ENCODE data around the gene TRIAP1.

The TRIAP1 gene

DNA sequence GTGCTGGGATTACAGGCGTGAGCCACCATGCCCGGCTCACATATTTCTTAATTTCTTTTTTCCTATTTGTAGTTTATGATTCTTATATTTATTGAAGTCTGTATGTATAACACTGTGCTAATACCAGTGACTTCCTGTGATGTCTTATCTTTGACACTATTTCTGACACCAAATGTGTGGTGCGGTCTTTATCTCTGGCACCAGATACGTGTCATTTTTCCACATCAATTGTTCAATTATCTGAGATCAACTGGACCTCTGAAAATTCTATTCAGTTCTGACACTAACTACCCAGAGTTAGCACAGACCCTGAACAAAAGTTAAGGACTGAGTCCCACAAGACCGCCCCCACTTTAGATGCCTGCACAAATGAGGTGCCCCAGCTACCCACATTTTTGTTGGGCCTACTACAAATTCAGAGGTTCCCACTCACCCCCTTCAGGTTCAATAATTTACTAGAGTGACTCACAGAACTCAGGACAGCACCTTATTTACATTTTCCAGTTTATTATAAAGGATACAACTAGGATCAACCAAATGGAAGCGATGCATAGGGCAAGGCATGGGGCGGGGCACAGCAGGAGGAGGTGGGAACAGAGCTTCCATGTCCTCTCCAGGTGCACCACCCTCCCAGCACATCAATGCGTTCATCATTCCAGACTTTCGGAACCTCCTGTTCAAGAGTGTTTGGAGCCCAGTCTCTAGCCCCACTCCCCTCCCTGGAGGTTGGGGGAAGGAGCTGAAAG is 35.0 kb upstream of the TRIAP1 start:
- Histone ChIP-seq H3K4me1 (ENCODE audit: control insufficient read depth, insufficient read depth, low read length) (no peaks in the 10 kb centered on the region), H3K27me3 (ENCODE audit: control insufficient read depth, insufficient read depth, low read length) (no peaks in the 10 kb centered on the region), H3K9ac (ENCODE audit: low read length) (no peak overlapping the region), H3K27ac (ENCODE audit: low read depth, low read length) (no peak overlapping the region), H3K4me3 (ENCODE audit: low read depth, low read length) (no peak overlapping the region), H3K9me3 (ENCODE audit: control insufficient read depth, insufficient read depth, low read depth, low read length) (no peaks in the 10 kb centered on the region), H3K36me3 (ENCODE audit: control insufficient read depth, insufficient read depth, low read length) (no peaks in the 10 kb centered on the region)

DNA sequence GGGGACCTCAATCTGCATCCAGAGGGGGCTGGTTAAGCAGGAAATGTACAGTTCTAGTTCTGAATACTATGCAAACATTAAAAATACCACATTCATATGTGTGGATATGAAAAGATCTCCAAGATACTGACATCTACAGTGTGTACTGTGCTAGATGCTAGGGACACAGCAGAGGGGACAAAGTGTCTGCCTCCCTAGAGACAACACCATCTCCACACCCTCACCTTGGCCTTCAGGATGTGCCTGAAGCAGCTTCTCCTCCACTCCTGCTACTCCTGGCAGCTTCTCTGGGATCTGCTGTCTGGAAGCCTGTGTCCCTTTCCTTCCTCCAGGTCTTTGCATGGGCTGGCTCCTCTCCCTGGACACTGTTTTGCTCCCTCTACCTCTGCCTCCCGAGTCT is 34.0 kb upstream of the TRIAP1 start:
- Histone ChIP-seq H3K4me3 (ENCODE audit: low read depth, low read length) (no peak overlapping the region), H3K4me1 (ENCODE audit: control insufficient read depth, insufficient read depth, low read length) (no peaks in the 10 kb centered on the region), H3K36me3 (ENCODE audit: control insufficient read depth, insufficient read depth, low read length) (no peaks in the 10 kb centered on the region), H3K9me3 (ENCODE audit: control insufficient read depth, insufficient read depth, low read depth, low read length) (no peaks in the 10 kb centered on the region), H3K27ac (ENCODE audit: low read depth, low read length) (no peak overlapping the region), H3K9ac (ENCODE audit: low read length) (no peak overlapping the region), H3K27me3 (ENCODE audit: control insufficient read depth, insufficient read depth, low read length) (no peaks in the 10 kb centered on the region)

DNA sequence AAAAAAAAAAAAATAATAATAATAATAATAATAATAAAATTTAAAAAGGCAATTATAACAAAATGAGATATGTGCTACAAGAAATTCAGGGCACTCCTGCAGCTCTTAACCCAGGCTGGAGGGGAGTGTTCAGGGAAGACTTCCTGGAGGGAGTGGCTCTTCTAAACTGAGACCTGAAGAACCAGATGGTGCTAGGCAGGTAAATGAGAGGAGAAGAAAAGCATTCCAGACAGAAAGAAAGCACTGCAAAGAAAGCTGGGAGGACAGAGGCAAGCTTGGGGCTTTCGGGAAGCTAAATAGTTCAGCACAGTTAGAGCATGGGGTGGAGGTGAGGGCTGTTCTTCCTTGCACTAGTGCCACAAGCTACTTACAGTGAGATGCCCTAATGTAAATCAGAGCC is 33.3 kb upstream of the TRIAP1 start:
- Histone ChIP-seq H3K36me3 (ENCODE audit: control insufficient read depth, insufficient read depth, low read length) (no peaks in the 10 kb centered on the region), H3K9ac (ENCODE audit: low read length) (no peak overlapping the region), H3K4me1 (ENCODE audit: control insufficient read depth, insufficient read depth, low read length) (no peaks in the 10 kb centered on the region), H3K27me3 (ENCODE audit: control insufficient read depth, insufficient read depth, low read length) (no peaks in the 10 kb centered on the region), H3K4me3 (ENCODE audit: low read depth, low read length) (no peak overlapping the region), H3K9me3 (ENCODE audit: control insufficient read depth, insufficient read depth, low read depth, low read length) (no peaks in the 10 kb centered on the region), H3K27ac (ENCODE audit: low read depth, low read length) (no peak overlapping the region)

DNA sequence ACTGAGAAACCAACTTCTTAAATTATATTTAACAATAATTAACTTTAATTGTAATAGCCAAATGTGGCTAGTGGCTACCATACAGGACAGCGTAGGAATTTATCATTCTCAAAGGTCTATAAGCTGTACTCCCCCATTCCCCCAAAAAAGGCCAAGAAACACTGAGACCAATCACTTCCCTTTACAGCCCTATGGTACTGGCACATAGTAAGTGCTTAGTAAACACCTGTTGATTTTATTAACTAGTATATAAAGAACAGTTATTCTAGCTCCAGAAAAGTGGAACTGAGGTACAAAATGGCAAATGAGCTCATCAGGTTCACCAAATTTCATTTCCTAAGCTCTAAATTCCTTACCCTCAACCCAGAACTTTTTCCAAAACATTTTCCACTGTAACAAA is 29.5 kb upstream of the TRIAP1 start:
- Histone ChIP-seq H3K4me3 (ENCODE audit: low read depth, low read length) (no peak overlapping the region), H3K36me3 (ENCODE audit: control insufficient read depth, insufficient read depth, low read length) (no peaks in the 10 kb centered on the region), H3K9ac (ENCODE audit: low read length) (no peak overlapping the region), H3K27ac (ENCODE audit: low read depth, low read length) (no peak overlapping the region), H3K9me3 (ENCODE audit: control insufficient read depth, insufficient read depth, low read depth, low read length) (no peaks in the 10 kb centered on the region), H3K4me1 (ENCODE audit: control insufficient read depth, insufficient read depth, low read length) (no peaks in the 10 kb centered on the region), H3K27me3 (ENCODE audit: control insufficient read depth, insufficient read depth, low read length) (no peaks in the 10 kb centered on the region)

DNA sequence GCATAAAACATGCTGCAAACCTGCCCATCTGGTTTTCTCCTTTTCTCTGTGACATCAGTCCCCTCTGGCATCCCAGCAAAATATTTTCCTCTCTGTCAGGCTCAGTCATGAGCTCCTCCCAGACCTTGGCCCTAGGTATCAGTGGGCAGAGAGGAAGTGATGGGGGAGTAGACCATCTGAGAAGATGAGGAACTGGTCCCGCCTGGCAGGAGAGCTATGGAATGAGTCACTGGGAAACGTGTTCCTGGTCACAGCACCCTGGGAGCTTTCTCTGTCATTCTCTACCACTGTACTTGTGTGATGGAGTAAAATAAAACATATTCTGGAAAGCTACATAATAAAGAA is 28.4 kb upstream of the TRIAP1 start:
- no peak overlapping the region for H3K9ac ChIP-seq (ENCODE audit: low read length)
- H3K9me3 ChIP-seq (ENCODE audit: control insufficient read depth, insufficient read depth, low read depth, low read length): no peaks in the 10 kb centered on the region
- H3K36me3 ChIP-seq (ENCODE audit: control insufficient read depth, insufficient read depth, low read length): no peaks in the 10 kb centered on the region
- H3K27me3 ChIP-seq (ENCODE audit: control insufficient read depth, insufficient read depth, low read length): no peaks in the 10 kb centered on the region
- no peak overlapping the region for H3K27ac ChIP-seq (ENCODE audit: low read depth, low read length)
- H3K4me3 ChIP-seq (ENCODE audit: low read depth, low read length): no peak overlapping the region
- H3K4me1 ChIP-seq (ENCODE audit: control insufficient read depth, insufficient read depth, low read length): no peaks in the 10 kb centered on the region

DNA sequence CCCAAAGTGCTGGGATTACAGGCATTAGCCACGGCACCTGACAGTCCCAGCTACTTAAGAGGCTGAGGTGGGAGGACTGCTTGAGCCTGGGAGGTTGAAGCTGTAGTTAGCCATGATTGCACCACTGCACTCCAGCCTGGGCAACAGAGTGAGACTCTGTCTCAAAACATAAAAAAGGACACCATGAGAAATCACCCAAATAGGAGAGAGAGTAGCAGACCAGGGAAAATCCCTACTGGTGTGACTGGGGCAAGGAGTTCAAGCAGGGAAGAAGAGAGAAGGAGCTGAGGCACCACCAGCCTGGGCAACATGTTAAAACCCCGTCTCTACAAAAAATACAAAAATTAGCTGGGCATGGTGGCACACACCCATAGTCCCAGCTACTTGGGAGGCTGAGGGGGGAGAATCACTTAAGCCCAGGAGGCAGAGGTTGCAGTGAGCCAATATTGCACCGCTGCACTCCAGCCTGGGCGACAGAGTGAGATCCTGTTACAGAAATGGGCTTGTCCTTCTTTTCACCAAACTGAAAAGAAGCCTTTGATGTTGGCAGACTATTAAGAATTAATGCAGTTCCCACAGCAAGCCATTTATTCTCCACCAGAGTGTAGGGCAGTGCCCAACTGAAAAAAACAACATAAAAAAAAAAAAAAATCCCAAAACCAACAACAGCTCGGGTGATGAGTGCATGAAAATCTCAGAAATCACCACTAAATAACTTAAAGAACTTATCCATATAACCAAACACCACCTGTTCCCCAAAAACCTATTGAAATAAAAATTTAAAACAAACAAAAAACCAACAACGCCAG is 27.8 kb upstream of the TRIAP1 start:
- Histone ChIP-seq H3K4me1 (ENCODE audit: control insufficient read depth, insufficient read depth, low read length) (no peaks in the 10 kb centered on the region), H3K9ac (ENCODE audit: low read length) (no peak overlapping the region), H3K4me3 (ENCODE audit: low read depth, low read length) (no peak overlapping the region), H3K9me3 (ENCODE audit: control insufficient read depth, insufficient read depth, low read depth, low read length) (no peaks in the 10 kb centered on the region), H3K27ac (ENCODE audit: low read depth, low read length) (no peak overlapping the region), H3K36me3 (ENCODE audit: control insufficient read depth, insufficient read depth, low read length) (no peaks in the 10 kb centered on the region), H3K27me3 (ENCODE audit: control insufficient read depth, insufficient read depth, low read length) (no peaks in the 10 kb centered on the region)

DNA sequence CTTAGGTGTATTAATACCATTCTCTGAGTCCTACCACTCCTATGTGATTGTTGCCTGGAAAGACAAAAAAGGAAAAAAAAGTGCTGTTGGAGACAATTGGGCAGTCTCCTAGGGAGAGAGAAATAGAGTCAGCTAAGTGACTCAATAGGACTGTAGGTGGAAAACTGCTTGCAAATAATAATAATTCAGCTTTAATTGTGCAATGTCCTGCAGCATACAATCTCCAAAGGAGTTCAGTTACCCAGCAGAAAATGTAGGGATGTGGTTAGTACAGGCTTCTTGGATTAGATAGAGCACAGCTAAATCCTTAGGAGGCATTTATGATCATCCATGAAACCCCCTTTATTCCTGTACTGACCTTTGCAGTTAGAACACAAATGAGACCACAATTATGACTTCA is 26.3 kb upstream of the TRIAP1 start:
- Histone ChIP-seq H3K4me3 (ENCODE audit: low read depth, low read length) (no peak overlapping the region), H3K4me1 (ENCODE audit: control insufficient read depth, insufficient read depth, low read length) (no peaks in the 10 kb centered on the region), H3K27me3 (ENCODE audit: control insufficient read depth, insufficient read depth, low read length) (no peaks in the 10 kb centered on the region), H3K9me3 (ENCODE audit: control insufficient read depth, insufficient read depth, low read depth, low read length) (no peaks in the 10 kb centered on the region), H3K27ac (ENCODE audit: low read depth, low read length) (no peak overlapping the region), H3K36me3 (ENCODE audit: control insufficient read depth, insufficient read depth, low read length) (peaks cover 2% of the 10 kb centered on the region), H3K9ac (ENCODE audit: low read length) (no peak overlapping the region)

DNA sequence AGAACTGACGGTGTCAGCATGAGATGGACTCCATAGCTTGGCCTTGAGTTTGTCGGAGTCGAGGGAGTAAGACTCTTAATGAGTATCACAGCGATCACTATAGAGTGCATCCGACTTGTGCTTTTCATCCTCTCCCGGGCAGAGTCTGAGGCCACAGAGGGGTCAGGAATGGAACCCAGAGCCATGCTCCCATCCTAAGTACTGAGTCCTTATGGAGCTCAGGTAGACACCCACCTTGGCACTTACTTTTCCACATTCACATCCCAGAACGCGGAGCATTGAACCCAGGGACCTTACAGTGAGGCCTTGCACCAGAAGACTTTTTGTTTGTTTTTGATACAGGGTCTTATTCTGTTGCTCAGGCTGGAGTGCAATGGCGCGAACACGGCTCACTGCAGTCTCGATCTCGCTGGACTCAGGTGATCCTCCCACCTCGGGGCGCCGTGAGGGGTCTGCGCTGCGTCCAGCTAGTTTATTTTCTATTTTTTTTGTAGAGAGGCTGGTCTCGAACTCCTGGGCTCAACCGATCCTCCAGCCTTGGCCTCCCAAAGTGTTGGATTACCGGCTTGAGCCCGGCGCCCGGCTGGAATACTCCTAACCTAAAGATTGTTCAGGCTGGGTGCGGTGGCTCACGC is 24.1 kb upstream of the TRIAP1 start:
- Histone ChIP-seq H3K4me3 (ENCODE audit: low read depth, low read length) (peak overlapping the region; percentile 94), H3K9ac (ENCODE audit: low read length) (peak overlapping the region; percentile 73), H3K9me3 (ENCODE audit: control insufficient read depth, insufficient read depth, low read depth, low read length) (no peaks in the 10 kb centered on the region), H3K36me3 (ENCODE audit: control insufficient read depth, insufficient read depth, low read length) (peaks cover 22% of the 10 kb centered on the region), H3K27ac (ENCODE audit: low read depth, low read length) (peak overlapping the region; percentile 27; the same call in 1 of the 2 replicates), H3K4me1 (ENCODE audit: control insufficient read depth, insufficient read depth, low read length) (peaks cover 4% of the 10 kb centered on the region; the same call in 1 of the 2 replicates), H3K27me3 (ENCODE audit: control insufficient read depth, insufficient read depth, low read length) (no peaks in the 10 kb centered on the region)

DNA sequence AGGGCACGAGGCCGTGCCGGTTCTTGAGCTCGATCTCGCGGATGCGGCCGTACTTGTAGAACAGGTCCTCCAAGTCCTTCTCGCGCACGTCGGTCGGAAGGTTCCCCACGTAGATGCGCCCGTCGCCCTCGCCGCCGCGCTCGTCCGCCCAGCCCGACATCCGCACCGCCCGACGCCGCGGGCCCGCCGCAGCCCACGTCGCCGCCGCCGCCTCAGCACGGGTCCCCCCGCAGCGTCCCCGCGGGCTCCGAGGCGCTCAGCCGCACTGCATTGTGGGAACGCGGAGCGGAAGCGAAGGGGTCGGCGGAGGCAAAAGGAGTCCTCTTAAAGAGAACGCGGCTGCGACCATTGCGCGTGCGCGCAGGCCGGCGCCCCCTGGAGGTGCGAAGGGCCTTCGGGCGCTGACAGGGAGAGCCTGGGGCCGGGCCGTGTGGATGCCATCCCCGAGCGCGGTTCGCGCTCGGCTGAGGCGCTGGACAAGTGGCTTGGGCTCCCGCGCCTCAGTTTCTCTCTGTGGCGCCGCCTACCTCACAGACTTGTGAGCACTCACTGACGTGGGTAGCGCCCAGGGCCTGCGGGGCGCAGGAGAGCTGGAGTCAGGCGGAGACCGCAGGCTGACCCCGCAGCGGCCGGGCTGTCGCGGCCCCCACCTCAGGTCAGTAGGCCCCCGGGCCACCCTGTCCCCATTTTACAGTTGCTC is 23.4 kb upstream of the TRIAP1 start, which contains the start of gene SRSF9:
TSS of gene SRSF9 (minus strand) at position 299 of the 700 bp plus-strand sequence. CDS start at position 160, 139 bp downstream.
- Histone ChIP-seq H3K27ac (ENCODE audit: low read depth, low read length) (peak within 1 kb of the TSS; percentile 89; the same call in 1 of the 2 replicates), H3K9me3 (ENCODE audit: control insufficient read depth, insufficient read depth, low read depth, low read length) (no peaks in the 10 kb centered on the region), H3K36me3 (ENCODE audit: control insufficient read depth, insufficient read depth, low read length) (peaks cover 28% of the 10 kb centered on the region), H3K27me3 (ENCODE audit: control insufficient read depth, insufficient read depth, low read length) (no peaks in the 10 kb centered on the region), H3K4me3 (ENCODE audit: low read depth, low read length) (peak within 1 kb of the TSS; percentile 94), H3K4me1 (ENCODE audit: control insufficient read depth, insufficient read depth, low read length) (peaks cover 4% of the 10 kb centered on the region; the same call in 1 of the 2 replicates), H3K9ac (ENCODE audit: low read length) (peak within 1 kb of the TSS; percentile 100)

DNA sequence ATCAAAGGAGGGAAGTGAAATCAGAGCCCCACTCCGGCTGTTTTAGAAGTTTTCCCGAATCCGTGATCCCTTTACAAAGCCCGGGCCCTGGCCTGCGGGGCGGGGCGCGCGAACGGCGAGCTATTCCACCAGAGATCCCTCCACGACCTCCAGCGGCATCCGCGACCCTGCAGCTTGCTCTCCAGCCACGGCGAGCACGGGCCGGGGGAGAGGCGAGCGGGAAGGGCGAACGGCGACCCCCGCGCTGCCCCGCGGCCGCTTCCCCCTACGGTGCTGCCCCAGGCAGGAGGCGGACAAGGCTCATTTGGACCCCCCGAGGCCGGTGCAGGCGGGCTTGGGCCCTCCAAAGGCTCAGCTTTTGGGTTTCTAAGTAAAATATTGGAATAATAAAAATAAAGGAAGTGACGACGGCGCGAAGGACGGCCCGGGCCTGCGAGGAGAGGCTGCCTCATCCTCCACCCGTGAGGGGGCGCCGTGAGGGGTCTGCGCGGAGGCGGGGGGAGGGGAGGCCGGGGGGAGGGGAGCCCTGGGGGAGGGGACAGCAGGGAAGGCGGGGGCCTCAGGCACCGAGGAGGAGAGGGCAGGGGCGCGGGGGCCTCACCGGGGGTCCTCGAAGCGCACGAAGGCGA is 22.8 kb upstream of the TRIAP1 start:
- H3K27ac ChIP-seq (ENCODE audit: low read depth, low read length): peak overlapping the region; percentile 89; the same call in 1 of the 2 replicates
- peaks cover 4% of the 10 kb centered on the region; the same call in 1 of the 2 replicates for H3K4me1 ChIP-seq (ENCODE audit: control insufficient read depth, insufficient read depth, low read length)
- no peaks in the 10 kb centered on the region for H3K27me3 ChIP-seq (ENCODE audit: control insufficient read depth, insufficient read depth, low read length)
- peak overlapping the region; percentile 94 for H3K4me3 ChIP-seq (ENCODE audit: low read depth, low read length)
- peaks cover 35% of the 10 kb centered on the region for H3K36me3 ChIP-seq (ENCODE audit: control insufficient read depth, insufficient read depth, low read length)
- H3K9ac ChIP-seq (ENCODE audit: low read length): peak overlapping the region; percentile 100
- no peaks in the 10 kb centered on the region for H3K9me3 ChIP-seq (ENCODE audit: control insufficient read depth, insufficient read depth, low read depth, low read length)

Data from HUES6 (cell line).